Astrocyte of the spinal cord (primary cell): ENCODE results near the gene LRP6.

Experiments used
- DNase-seq: peaks from one replicate; pipeline ENCODE4 v3.0.0; 2011; ENCODE audit warnings: low read depth, low spot score
- H3K4me3 ChIP-seq: 2 replicates; pipeline ENCODE4 v1.5.1; 2011; ENCODE audit warnings: low read depth, mild to moderate bottlenecking, low read length, moderate library complexity
- in situ Hi-C: cut with HindIII; loops from 2 replicates; pipeline ENCODE4 v1.10.0; 2017; ENCODE audit warnings: low sequenced_read_pairs
- TF ChIP-seq, protein P1 (sequence below): IDR thresholded peaks from 2 replicates; pipeline ENCODE4 v1.5.1; 2012; ENCODE audit warnings: low read depth, mild to moderate bottlenecking, low read length, inconsistent platforms

The LRP6 gene

GRCh38 chr12:12281134-12281533 is 14.3 kb upstream of the LRP6 start:
- in situ Hi-C loops = no loop called here
- H3K4me3 ChIP-seq = no peak overlapping the region
- TF ChIP-seq, protein P1, sequence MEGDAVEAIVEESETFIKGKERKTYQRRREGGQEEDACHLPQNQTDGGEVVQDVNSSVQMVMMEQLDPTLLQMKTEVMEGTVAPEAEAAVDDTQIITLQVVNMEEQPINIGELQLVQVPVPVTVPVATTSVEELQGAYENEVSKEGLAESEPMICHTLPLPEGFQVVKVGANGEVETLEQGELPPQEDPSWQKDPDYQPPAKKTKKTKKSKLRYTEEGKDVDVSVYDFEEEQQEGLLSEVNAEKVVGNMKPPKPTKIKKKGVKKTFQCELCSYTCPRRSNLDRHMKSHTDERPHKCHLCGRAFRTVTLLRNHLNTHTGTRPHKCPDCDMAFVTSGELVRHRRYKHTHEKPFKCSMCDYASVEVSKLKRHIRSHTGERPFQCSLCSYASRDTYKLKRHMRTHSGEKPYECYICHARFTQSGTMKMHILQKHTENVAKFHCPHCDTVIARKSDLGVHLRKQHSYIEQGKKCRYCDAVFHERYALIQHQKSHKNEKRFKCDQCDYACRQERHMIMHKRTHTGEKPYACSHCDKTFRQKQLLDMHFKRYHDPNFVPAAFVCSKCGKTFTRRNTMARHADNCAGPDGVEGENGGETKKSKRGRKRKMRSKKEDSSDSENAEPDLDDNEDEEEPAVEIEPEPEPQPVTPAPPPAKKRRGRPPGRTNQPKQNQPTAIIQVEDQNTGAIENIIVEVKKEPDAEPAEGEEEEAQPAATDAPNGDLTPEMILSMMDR = no peak
- no peak for DNase-seq

DNA sequence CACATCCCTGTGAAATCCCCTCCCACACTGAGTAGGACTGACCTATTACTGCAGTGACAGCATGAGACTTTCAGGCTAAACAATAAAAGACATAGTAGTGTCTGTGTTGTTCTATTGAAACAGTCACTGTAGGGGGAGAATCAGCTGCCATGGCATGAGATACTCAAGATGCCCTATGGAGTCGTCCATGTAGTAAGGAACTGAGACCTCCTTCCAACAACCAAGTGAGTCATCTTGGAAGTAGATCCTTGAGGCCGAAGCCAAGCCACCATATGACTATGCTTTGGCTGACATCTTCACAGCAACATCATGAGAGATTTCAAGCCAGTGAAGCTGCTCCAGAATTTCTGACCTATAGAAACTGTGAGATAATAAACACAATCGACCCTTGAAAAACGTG is 12.1 kb upstream of the LRP6 start:
- no peak overlapping the region for H3K4me3 ChIP-seq
- peak; percentile 44 for DNase-seq
- in situ Hi-C loops = no loop called here
- TF ChIP-seq, protein P1 = no peak

GRCh38 chr12:12275874-12276273 is 9.0 kb upstream of the LRP6 start:
- in situ Hi-C loops = no loop called here
- TF ChIP-seq, protein P1 = no peak
- DNase-seq = no peak
- H3K4me3 ChIP-seq = no peak overlapping the region

DNA sequence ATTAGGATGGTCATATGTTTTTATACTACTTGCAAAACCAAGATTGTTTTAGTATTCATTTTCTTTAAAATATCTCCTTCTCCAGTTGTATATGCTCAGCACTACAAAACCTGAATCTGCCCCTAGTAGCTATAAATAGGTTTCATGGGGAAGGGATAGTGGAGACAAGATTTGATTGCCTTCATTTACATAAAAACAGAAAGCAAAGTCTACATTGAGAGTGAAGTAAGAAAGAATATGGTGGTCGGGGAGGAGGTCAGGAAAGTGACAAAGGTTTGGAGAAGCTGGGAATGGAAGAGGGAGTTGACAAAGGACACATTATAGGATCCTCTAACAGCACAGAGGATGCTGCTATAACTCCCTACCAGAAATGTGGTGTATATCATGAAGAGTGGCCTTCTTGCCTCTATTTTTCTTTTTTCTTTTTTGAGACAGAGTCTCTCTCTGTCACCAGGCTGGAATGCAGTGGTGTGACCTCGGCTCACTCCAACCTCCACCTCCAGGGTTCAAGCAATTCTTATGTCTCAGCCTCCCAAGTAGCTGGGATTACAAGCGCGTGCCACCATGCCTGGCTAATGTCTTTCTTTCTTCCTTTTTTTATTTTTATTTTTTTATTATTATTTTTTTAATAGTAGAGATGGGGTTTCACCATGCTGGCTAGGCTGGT is 6.6 kb upstream of the LRP6 start:
- TF ChIP-seq, protein P1 = no peak
- H3K4me3 ChIP-seq = no peak overlapping the region
- in situ Hi-C loops = no loop called here
- DNase-seq = peak; percentile 8

GRCh38 chr12:12272869-12273268 is 6.0 kb upstream of the LRP6 start:
- H3K4me3 ChIP-seq = no peak overlapping the region
- TF ChIP-seq, protein P1 = no peak
- in situ Hi-C loops = no loop called here
- peak; percentile 5 for DNase-seq

DNA sequence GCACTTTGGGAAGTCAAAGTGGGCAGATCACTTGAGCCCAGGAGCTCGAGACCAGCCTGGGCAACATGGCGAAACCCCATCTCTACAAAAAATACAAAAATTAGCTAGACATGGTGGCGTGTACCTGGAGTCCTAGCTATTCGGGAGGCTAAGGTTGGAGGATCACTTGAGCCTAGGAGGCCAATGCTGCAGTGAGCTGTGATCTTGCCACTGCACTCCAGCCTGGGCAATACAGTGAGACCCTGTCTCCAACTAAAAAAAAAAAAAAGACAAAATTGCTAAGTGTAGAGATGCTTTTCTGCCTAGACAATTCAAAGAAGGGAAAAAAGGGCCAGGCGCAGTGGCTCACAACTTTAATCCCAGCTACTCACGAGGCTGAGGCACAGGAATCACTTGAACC is 3.4 kb upstream of the LRP6 start:
- TF ChIP-seq, protein P1 = no peak
- H3K4me3 ChIP-seq = no peak overlapping the region
- no peak for DNase-seq
- in situ Hi-C loops = no loop called here
